CD4-positive, alpha-beta T cell (primary cell): ENCODE data around the gene CEP72. TPM values are rescaled to one million over a fixed set of nuclear protein-coding genes. Genes with fewer than 3 reads are reported as not detected.

ENCODE experiments used
- ATAC-seq: fragments of 200-7000 bp; cut with Tn5 transposase; one replicate; pipeline ENCODE4 v1.10.0; 2022; ENCODE audit warnings: mild to moderate bottlenecking; ENCODE audit not compliant: poor library complexity
- CTCF ChIA-PET: fragments of 350-600 bp; sonication (Branson Sonifier 250); formaldehyde crosslinking; loops from one replicate; lab custom pipeline; 2021; ENCODE audit warnings: antibody characterized with exemption, inconsistent platforms; lab: Charles Lee
- POLR2A ChIA-PET: fragments of 350-600 bp; sonication (Branson Sonifier 250); formaldehyde crosslinking; loops from one replicate; lab custom pipeline; 2021; ENCODE audit warnings: antibody characterized with exemption, inconsistent platforms; lab: Charles Lee
- DNase-seq, 14 experiments: peaks; one replicate each; pipeline ENCODE4 v3.0.0-alpha.2; 2013 to 2020; ENCODE audit warnings: mixed read lengths in 2 of 14
- H3K27ac ChIP-seq, 2 donors: one replicate each; pipeline versions ENCODE4 v1.5.1 to v1.7.0; 2013; ENCODE audit warnings: low read length in 2 of 2, low read depth in 1 of 2, mild to moderate bottlenecking in 1 of 2
- H3K27me3 ChIP-seq, 2 experiments: 1 replicate in 1 of 2; 2 replicates in 1 of 2; pipeline versions ENCODE4 v1.6.1 to v1.7.0; 2013; ENCODE audit warnings: low read length in 2 of 2, control low read depth in 1 of 2, mild to moderate bottlenecking in 1 of 2, moderate library complexity in 1 of 2; ENCODE audit not compliant: insufficient read depth in 2 of 2, control insufficient read depth in 1 of 2
- H3K36me3 ChIP-seq: one replicate; pipeline ENCODE4 v1.6.1; 2013; ENCODE audit warnings: low read length, control low read depth; ENCODE audit not compliant: insufficient read depth
- H3K4me1 ChIP-seq: one replicate; pipeline ENCODE4 v1.6.1; 2013; ENCODE audit warnings: low read length, control low read depth; ENCODE audit not compliant: insufficient read depth
- H3K4me3 ChIP-seq: one replicate; pipeline ENCODE4 v1.5.1; 2013; ENCODE audit warnings: mild to moderate bottlenecking, low read length, moderate library complexity
- H3K9me3 ChIP-seq, 2 experiments: 1 replicate in 1 of 2; 2 replicates in 1 of 2; pipeline versions ENCODE4 v1.6.1 to v1.7.0; 2013; ENCODE audit warnings: low read length in 2 of 2, mild to moderate bottlenecking in 2 of 2, control low read depth in 1 of 2, moderate library complexity in 1 of 2; ENCODE audit not compliant: control insufficient read depth in 1 of 2, insufficient read depth in 1 of 2
- H3K27ac Mint-ChIP-seq: one replicate; pipeline ENCODE4 v1.8.0; 2020; ENCODE audit warnings: mixed read lengths
- H3K27me3 Mint-ChIP-seq: one replicate; pipeline ENCODE4 v1.8.0; 2021; ENCODE audit warnings: mixed read lengths
- H3K36me3 Mint-ChIP-seq: one replicate; pipeline ENCODE4 v1.8.0; 2021; ENCODE audit warnings: low read depth, mixed read lengths
- H3K4me1 Mint-ChIP-seq: one replicate; pipeline ENCODE4 v1.8.0; 2021; ENCODE audit warnings: low read depth, mixed read lengths
- H3K4me3 Mint-ChIP-seq: one replicate; pipeline ENCODE4 v1.8.0; 2020; ENCODE audit warnings: mild to moderate bottlenecking, mixed read lengths
- H3K9me3 Mint-ChIP-seq: one replicate; pipeline ENCODE4 v1.8.0; 2020; ENCODE audit warnings: mixed read lengths
- intact Hi-C, 2 experiments: fragments of 100-400 bp; cut with DNase I in 1 of 2; cut with micrococcal nuclease in 1 of 2; formaldehyde crosslinking; loops; one replicate each; pipeline versions ENCODE4 v1.15.1 to v1.9.0; 2023 to 2025; cut with DNase I, micrococcal nuclease
- total RNA-seq, 174 experiments: library from RNA in 2 of 174; stranded (reverse) in 2 of 174; gene quantifications; one replicate each; pipeline ENCODE4 v1.2.3 and lab custom pipeline; 2021 to 2026
- TF ChIP-seq, protein P1 (sequence below): fragments of 200-600 bp; IDR thresholded peaks from one replicate; pipeline ENCODE4 v1.8.0; 2022; ENCODE audit warnings: antibody characterized with exemption, mild to moderate bottlenecking

The CEP72 gene
- total RNA-seq, 2 experiments from 2014 or later = 7.6 to 8.0 TPM

DNA sequence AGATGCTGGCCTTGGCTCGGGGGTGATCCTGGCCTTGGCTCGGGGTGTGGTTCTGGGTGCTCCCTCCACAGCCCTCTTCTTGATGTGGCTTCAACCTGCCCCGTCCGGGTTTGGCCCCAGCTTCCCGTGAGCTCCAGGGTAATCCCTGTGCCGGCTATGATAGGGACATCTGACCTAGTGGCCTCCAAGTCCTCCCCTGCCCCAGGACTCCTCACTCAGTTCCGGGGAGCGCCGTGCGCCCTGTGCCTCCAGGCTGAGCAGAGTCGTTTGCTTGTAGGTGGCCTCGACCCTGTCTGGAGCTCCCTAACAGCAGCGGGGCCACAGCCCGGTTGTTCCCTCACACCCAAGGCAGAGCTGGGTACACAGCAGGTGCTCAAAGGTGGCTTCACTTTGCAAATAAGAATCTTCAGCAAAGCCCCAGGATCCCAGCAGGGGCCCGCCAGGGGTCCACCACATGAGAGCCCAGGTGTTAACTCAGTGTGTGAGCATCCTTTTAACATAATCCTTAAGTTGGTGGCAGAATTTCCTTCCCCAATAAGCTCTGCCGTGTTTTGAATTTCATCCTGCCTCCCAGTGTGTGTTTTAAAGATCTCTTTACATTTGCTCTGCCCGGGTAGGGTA is 32.3 kb upstream of the CEP72 start:
- no peaks in the 10 kb centered on the region for H3K4me1 Mint-ChIP-seq
- H3K9me3 Mint-ChIP-seq = peaks cover 11% of the 10 kb centered on the region
- no peak for ATAC-seq
- H3K36me3 ChIP-seq = no peaks in the 10 kb centered on the region
- no peak overlapping the region for H3K4me3 Mint-ChIP-seq
- DNase-seq = no peak
- no peaks in the 10 kb centered on the region for H3K36me3 Mint-ChIP-seq
- peaks cover 22 to 23% of the 10 kb centered on the region in 2 experiments for H3K9me3 ChIP-seq
- peaks cover 28% of the 10 kb centered on the region in 2 experiments for H3K27me3 ChIP-seq
- ChIA-PET POLR2A (no interaction called here), CTCF (no interaction called here)
- TF ChIP-seq, protein P1, sequence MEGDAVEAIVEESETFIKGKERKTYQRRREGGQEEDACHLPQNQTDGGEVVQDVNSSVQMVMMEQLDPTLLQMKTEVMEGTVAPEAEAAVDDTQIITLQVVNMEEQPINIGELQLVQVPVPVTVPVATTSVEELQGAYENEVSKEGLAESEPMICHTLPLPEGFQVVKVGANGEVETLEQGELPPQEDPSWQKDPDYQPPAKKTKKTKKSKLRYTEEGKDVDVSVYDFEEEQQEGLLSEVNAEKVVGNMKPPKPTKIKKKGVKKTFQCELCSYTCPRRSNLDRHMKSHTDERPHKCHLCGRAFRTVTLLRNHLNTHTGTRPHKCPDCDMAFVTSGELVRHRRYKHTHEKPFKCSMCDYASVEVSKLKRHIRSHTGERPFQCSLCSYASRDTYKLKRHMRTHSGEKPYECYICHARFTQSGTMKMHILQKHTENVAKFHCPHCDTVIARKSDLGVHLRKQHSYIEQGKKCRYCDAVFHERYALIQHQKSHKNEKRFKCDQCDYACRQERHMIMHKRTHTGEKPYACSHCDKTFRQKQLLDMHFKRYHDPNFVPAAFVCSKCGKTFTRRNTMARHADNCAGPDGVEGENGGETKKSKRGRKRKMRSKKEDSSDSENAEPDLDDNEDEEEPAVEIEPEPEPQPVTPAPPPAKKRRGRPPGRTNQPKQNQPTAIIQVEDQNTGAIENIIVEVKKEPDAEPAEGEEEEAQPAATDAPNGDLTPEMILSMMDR = no peak
- no peak overlapping the region for H3K27ac Mint-ChIP-seq
- no peak overlapping the region for H3K4me3 ChIP-seq
- no peak overlapping the region for H3K27ac ChIP-seq
- H3K27me3 Mint-ChIP-seq = peaks cover 76% of the 10 kb centered on the region
- intact Hi-C loops = no loop called here
- no peaks in the 10 kb centered on the region for H3K4me1 ChIP-seq

- CTCF ChIA-PET = no interaction called here
- H3K36me3 Mint-ChIP-seq = no peaks in the 10 kb centered on the region
These were observed 31.7 kb upstream of the CEP72 start for GRCh38 chr5:580436-580835.

GRCh38 chr5:581266-581665 is 30.9 kb upstream of the CEP72 start:
- no peaks in the 10 kb centered on the region for H3K4me1 Mint-ChIP-seq
- ChIA-PET CTCF (no interaction called here), POLR2A (no interaction called here)
- H3K9me3 Mint-ChIP-seq = peaks cover 6% of the 10 kb centered on the region
- Histone ChIP-seq H3K9me3 (peaks cover 13 to 23% of the 10 kb centered on the region in 2 experiments), H3K4me3 (no peak overlapping the region), H3K27ac (no peak overlapping the region), H3K36me3 (no peaks in the 10 kb centered on the region), H3K27me3 (peaks cover 20 to 28% of the 10 kb centered on the region in 2 experiments), H3K4me1 (no peaks in the 10 kb centered on the region)
- peaks cover 72% of the 10 kb centered on the region for H3K27me3 Mint-ChIP-seq
- H3K4me3 Mint-ChIP-seq = no peak overlapping the region
- intact Hi-C loops = no loop called here
- TF ChIP-seq, protein P1 = no peak
- no peak for ATAC-seq
- DNase-seq = no peak
- H3K36me3 Mint-ChIP-seq = no peaks in the 10 kb centered on the region
- H3K27ac Mint-ChIP-seq = no peak overlapping the region

More at GRCh38 chr5:580436-580835, 31.7 kb upstream of the CEP72 start:
- intact Hi-C loops = no loop called here
- H3K9me3 ChIP-seq = peaks cover 18 to 23% of the 10 kb centered on the region in 2 experiments
- H3K4me1 ChIP-seq = no peaks in the 10 kb centered on the region
- H3K36me3 ChIP-seq = no peaks in the 10 kb centered on the region
- Mint-ChIP-seq H3K4me3 (no peak overlapping the region), H3K27me3 (peaks cover 72% of the 10 kb centered on the region), H3K27ac (no peak overlapping the region), H3K9me3 (peaks cover 11% of the 10 kb centered on the region), H3K4me1 (no peaks in the 10 kb centered on the region)
- no peak overlapping the region for H3K4me3 ChIP-seq
- TF ChIP-seq, protein P1 = no peak
- POLR2A ChIA-PET = no interaction called here
- ATAC-seq = no peak
- peaks cover 27 to 28% of the 10 kb centered on the region in 2 experiments for H3K27me3 ChIP-seq
- no peak for DNase-seq
- H3K27ac ChIP-seq = no peak overlapping the region
